OCI-LY1 (cell line): Measurements from ENCODE around the gene TBC1D16.

Experiments
- CTCF ChIP-seq: fragments of 200-600 bp; sonication (generic), shearing (Covaris generic); IDR thresholded peaks from 2 replicates; pipeline ENCODE4 v1.5.1; 2017; ENCODE audit warnings: mild to moderate bottlenecking, antibody characterized with exemption, low read length, moderate library complexity, mixed read lengths
- EZH2 ChIP-seq: fragments of 200-600 bp; sonication (generic), shearing (Covaris generic); IDR thresholded peaks from 2 replicates; pipeline ENCODE4 v1.8.0; 2017; ENCODE audit warnings: borderline replicate concordance, mixed run types, mild to moderate bottlenecking, antibody characterized with exemption, low read length, moderate library complexity, mixed read lengths

GRCh38 chr17:80008383-80008840 is 27.3 kb downstream of the TBC1D16 start:
- TF ChIP-seq CTCF (peak; percentile 90), EZH2 (no peak)
